ENCODE measurements around the gene RREB1.
"Not testable (repeated sequence)": the region's sequence is repeated elsewhere in the genome, so short reads cannot be mapped to it uniquely, and the experiment has no call there.

DNA sequence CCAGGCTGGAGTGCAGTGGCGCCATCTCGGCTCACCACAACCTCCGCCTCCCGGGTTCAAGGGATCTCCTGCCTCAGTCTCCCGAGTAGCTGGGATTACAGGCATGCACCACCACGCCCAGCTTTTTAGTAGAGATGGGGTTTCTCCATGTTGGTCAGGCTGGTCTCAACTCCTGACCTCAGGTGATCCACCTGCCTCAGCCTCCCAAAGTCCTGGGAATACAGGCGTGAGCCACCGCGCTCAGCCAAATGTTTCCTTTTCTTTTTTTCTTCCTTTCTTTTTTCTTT lies 155.7 kb downstream of the RREB1 start:
- TF ChIP-seq, protein P1, sequence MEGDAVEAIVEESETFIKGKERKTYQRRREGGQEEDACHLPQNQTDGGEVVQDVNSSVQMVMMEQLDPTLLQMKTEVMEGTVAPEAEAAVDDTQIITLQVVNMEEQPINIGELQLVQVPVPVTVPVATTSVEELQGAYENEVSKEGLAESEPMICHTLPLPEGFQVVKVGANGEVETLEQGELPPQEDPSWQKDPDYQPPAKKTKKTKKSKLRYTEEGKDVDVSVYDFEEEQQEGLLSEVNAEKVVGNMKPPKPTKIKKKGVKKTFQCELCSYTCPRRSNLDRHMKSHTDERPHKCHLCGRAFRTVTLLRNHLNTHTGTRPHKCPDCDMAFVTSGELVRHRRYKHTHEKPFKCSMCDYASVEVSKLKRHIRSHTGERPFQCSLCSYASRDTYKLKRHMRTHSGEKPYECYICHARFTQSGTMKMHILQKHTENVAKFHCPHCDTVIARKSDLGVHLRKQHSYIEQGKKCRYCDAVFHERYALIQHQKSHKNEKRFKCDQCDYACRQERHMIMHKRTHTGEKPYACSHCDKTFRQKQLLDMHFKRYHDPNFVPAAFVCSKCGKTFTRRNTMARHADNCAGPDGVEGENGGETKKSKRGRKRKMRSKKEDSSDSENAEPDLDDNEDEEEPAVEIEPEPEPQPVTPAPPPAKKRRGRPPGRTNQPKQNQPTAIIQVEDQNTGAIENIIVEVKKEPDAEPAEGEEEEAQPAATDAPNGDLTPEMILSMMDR (conservative IDR thresholded peaks at IDR 0.05; ENCODE audit: low read depth in 2 of 2), result not testable (repeated sequence)
- TF ChIP-seq POLR2AphosphoS5 (IDR thresholded peaks at IDR 0.05; ENCODE audit: low read depth); EZH2 (IDR thresholded peaks at IDR 0.05; ENCODE audit: low read depth, unreplicated experiment); EZH2phosphoT487 (IDR thresholded peaks at IDR 0.05; ENCODE audit: unreplicated experiment); CREB1 (CRISPR knock-in tag; IDR thresholded peaks at IDR 0.05; ENCODE audit: low read depth); ZNF114 (CRISPR knock-in tag; IDR thresholded peaks at IDR 0.05): not testable (repeated sequence)
- TF ChIP-seq, protein P2, sequence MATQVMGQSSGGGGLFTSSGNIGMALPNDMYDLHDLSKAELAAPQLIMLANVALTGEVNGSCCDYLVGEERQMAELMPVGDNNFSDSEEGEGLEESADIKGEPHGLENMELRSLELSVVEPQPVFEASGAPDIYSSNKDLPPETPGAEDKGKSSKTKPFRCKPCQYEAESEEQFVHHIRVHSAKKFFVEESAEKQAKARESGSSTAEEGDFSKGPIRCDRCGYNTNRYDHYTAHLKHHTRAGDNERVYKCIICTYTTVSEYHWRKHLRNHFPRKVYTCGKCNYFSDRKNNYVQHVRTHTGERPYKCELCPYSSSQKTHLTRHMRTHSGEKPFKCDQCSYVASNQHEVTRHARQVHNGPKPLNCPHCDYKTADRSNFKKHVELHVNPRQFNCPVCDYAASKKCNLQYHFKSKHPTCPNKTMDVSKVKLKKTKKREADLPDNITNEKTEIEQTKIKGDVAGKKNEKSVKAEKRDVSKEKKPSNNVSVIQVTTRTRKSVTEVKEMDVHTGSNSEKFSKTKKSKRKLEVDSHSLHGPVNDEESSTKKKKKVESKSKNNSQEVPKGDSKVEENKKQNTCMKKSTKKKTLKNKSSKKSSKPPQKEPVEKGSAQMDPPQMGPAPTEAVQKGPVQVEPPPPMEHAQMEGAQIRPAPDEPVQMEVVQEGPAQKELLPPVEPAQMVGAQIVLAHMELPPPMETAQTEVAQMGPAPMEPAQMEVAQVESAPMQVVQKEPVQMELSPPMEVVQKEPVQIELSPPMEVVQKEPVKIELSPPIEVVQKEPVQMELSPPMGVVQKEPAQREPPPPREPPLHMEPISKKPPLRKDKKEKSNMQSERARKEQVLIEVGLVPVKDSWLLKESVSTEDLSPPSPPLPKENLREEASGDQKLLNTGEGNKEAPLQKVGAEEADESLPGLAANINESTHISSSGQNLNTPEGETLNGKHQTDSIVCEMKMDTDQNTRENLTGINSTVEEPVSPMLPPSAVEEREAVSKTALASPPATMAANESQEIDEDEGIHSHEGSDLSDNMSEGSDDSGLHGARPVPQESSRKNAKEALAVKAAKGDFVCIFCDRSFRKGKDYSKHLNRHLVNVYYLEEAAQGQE (IDR thresholded peaks at IDR 0.05; ENCODE audit: unreplicated experiment), result not testable (repeated sequence)
- TF ChIP-seq, protein P3, sequence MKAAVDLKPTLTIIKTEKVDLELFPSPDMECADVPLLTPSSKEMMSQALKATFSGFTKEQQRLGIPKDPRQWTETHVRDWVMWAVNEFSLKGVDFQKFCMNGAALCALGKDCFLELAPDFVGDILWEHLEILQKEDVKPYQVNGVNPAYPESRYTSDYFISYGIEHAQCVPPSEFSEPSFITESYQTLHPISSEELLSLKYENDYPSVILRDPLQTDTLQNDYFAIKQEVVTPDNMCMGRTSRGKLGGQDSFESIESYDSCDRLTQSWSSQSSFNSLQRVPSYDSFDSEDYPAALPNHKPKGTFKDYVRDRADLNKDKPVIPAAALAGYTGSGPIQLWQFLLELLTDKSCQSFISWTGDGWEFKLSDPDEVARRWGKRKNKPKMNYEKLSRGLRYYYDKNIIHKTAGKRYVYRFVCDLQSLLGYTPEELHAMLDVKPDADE (IDR thresholded peaks at IDR 0.05), result not testable (repeated sequence)

Data from GM23338 (cell line).